ENCODE data around the gene NR5A2. TPM values are rescaled to one million over a fixed set of nuclear protein-coding genes. Genes with fewer than 3 reads are reported as not detected.

NR5A2 gene
- total RNA-seq, 1 donor from 2014 or later = 2.0 TPM

GRCh38 chr1:200116324-200116723, 88.8 kb downstream of the NR5A2 start:
- TF ChIP-seq, protein P1, sequence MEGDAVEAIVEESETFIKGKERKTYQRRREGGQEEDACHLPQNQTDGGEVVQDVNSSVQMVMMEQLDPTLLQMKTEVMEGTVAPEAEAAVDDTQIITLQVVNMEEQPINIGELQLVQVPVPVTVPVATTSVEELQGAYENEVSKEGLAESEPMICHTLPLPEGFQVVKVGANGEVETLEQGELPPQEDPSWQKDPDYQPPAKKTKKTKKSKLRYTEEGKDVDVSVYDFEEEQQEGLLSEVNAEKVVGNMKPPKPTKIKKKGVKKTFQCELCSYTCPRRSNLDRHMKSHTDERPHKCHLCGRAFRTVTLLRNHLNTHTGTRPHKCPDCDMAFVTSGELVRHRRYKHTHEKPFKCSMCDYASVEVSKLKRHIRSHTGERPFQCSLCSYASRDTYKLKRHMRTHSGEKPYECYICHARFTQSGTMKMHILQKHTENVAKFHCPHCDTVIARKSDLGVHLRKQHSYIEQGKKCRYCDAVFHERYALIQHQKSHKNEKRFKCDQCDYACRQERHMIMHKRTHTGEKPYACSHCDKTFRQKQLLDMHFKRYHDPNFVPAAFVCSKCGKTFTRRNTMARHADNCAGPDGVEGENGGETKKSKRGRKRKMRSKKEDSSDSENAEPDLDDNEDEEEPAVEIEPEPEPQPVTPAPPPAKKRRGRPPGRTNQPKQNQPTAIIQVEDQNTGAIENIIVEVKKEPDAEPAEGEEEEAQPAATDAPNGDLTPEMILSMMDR (IDR thresholded peaks at IDR 0.05; ENCODE audit: partially characterized antibody, unreplicated experiment) = no peak
- Mint-ChIP-seq H3K27ac (ENCODE audit: unreplicated experiment) (no peak overlapping the region), H3K36me3 (ENCODE audit: unreplicated experiment) (no peaks in the 10 kb centered on the region), H3K4me3 (ENCODE audit: unreplicated experiment) (no peak overlapping the region), H3K4me1 (ENCODE audit: low read depth, unreplicated experiment) (peaks cover 2% of the 10 kb centered on the region), H3K27me3 (ENCODE audit: unreplicated experiment) (no peaks in the 10 kb centered on the region), H3K9me3 (ENCODE audit: unreplicated experiment) (no peaks in the 10 kb centered on the region)
- no peak for DNase-seq

DNA sequence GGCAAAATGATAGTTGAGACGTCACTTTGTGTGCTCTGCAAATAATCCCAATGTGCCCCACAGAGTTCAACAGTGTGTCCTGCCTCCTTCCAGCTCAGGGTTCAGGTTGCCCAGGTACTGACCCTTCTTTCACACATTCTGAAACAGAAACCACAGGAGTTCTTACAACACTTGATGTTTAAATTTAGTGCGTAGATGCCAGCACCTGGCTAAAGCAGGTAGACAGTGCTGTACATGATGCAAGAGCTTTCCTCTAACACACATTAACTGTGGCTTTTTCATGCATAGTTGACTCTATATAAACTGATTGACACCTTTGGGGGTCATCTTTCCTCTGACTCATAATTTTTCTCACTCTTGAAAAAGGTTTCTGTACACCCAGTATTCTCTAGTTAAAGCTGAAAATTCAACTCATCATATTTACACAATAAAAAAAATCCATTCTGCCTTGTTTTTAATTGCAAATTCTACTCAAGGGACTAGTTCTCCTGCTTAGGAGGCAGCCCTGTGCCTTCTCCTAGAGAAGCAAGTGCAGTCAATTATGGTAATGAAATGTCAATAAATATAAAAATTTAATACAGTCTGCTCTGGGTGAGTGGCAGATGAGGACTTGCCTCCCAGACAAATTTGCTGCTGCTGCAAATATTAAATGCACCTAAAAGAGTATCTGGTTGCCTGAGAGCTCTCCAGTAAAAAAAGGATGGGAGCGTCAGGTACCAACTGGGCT, 91.4 kb downstream of the NR5A2 start:
- no peak overlapping the region for H3K27ac Mint-ChIP-seq (ENCODE audit: unreplicated experiment)
- H3K4me1 Mint-ChIP-seq (ENCODE audit: low read depth, unreplicated experiment) = peaks cover 2% of the 10 kb centered on the region
- TF ChIP-seq, protein P1 (IDR thresholded peaks at IDR 0.05; ENCODE audit: partially characterized antibody, unreplicated experiment) = no peak
- no peak for DNase-seq
- no peaks in the 10 kb centered on the region for H3K9me3 Mint-ChIP-seq (ENCODE audit: unreplicated experiment)
- no peaks in the 10 kb centered on the region for H3K27me3 Mint-ChIP-seq (ENCODE audit: unreplicated experiment)
- H3K4me3 Mint-ChIP-seq (ENCODE audit: unreplicated experiment) = no peak overlapping the region
- H3K36me3 Mint-ChIP-seq (ENCODE audit: unreplicated experiment) = no peaks in the 10 kb centered on the region

- no peak for DNase-seq
- no peaks in the 10 kb centered on the region for H3K4me1 Mint-ChIP-seq (ENCODE audit: low read depth, unreplicated experiment)
- no peak overlapping the region for H3K27ac Mint-ChIP-seq (ENCODE audit: unreplicated experiment)
- H3K9me3 Mint-ChIP-seq (ENCODE audit: unreplicated experiment) = no peaks in the 10 kb centered on the region
- no peak overlapping the region for H3K4me3 Mint-ChIP-seq (ENCODE audit: unreplicated experiment)
- H3K36me3 Mint-ChIP-seq (ENCODE audit: unreplicated experiment) = no peaks in the 10 kb centered on the region
- H3K27me3 Mint-ChIP-seq (ENCODE audit: unreplicated experiment) = no peaks in the 10 kb centered on the region
- TF ChIP-seq, protein P1 (IDR thresholded peaks at IDR 0.05; ENCODE audit: partially characterized antibody, unreplicated experiment) = no peak
These were observed 93.9 kb downstream of the NR5A2 start for GRCh38 chr1:200121421-200121820.

DNA sequence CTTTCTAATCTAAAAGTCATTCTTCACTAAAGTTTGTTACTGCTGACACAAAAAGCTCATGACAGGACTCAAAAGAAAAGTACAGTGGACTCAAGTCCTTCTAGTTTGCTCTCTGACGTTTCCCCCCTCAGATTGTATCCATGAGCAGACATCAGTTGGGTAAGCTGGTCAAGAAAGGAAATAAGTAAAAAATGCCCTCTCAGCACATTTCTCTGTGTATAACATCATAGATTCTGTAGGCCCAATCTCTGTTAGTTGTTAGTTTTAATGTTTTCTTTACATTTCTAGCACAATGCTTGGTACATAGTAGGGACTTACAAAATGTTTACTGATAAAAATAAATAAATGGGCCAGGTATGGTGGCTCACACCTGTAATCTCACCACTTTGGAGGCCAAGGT, 96.8 kb downstream of the NR5A2 start:
- no peaks in the 10 kb centered on the region for H3K9me3 Mint-ChIP-seq (ENCODE audit: unreplicated experiment)
- TF ChIP-seq, protein P1 (IDR thresholded peaks at IDR 0.05; ENCODE audit: partially characterized antibody, unreplicated experiment) = no peak
- H3K36me3 Mint-ChIP-seq (ENCODE audit: unreplicated experiment) = no peaks in the 10 kb centered on the region
- DNase-seq = no peak
- H3K4me1 Mint-ChIP-seq (ENCODE audit: low read depth, unreplicated experiment) = no peaks in the 10 kb centered on the region
- no peak overlapping the region for H3K4me3 Mint-ChIP-seq (ENCODE audit: unreplicated experiment)
- H3K27ac Mint-ChIP-seq (ENCODE audit: unreplicated experiment) = no peak overlapping the region
- H3K27me3 Mint-ChIP-seq (ENCODE audit: unreplicated experiment) = no peaks in the 10 kb centered on the region

DNA sequence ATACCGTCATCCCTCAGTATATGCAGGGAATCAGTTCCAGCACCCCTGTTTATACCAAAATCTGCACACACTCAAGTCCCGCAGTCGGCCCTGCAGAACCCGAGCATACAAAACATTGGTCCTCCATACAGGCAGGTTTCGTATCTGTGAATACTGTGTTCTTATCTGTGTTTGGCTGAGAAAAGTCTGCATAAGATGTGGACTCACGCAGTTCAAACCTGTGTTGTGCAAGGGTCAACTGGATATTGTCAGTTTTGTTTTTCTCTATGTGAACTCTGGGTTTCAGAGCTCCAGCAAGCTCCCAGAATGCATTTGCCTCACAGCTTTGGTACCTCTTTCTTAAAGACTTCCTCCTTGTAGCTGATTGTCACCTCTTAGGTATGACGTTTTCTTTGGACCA, 100.6 kb downstream of the NR5A2 start:
- TF ChIP-seq, protein P1 (IDR thresholded peaks at IDR 0.05; ENCODE audit: partially characterized antibody, unreplicated experiment) = no peak
- H3K9me3 Mint-ChIP-seq (ENCODE audit: unreplicated experiment) = no peaks in the 10 kb centered on the region

More for the DNA sequence above, 100.6 kb downstream of the NR5A2 start:
- no peak overlapping the region for H3K4me3 Mint-ChIP-seq (ENCODE audit: unreplicated experiment)
- no peak for DNase-seq
- H3K4me1 Mint-ChIP-seq (ENCODE audit: low read depth, unreplicated experiment) = no peaks in the 10 kb centered on the region
- H3K27ac Mint-ChIP-seq (ENCODE audit: unreplicated experiment) = no peak overlapping the region
- no peaks in the 10 kb centered on the region for H3K27me3 Mint-ChIP-seq (ENCODE audit: unreplicated experiment)
- no peaks in the 10 kb centered on the region for H3K36me3 Mint-ChIP-seq (ENCODE audit: unreplicated experiment)

All from glutamatergic neuron (in vitro differentiated cells).